Measurements from ENCODE around the gene TMEFF2. TPM values are rescaled to one million over a fixed set of nuclear protein-coding genes. Genes with fewer than 3 reads are reported as not detected.

The TMEFF2 gene
- total and polyA plus RNA-seq, 3 donors from 2014 or later: 2.2 to 3.0 (median 2.7) TPM

DNA sequence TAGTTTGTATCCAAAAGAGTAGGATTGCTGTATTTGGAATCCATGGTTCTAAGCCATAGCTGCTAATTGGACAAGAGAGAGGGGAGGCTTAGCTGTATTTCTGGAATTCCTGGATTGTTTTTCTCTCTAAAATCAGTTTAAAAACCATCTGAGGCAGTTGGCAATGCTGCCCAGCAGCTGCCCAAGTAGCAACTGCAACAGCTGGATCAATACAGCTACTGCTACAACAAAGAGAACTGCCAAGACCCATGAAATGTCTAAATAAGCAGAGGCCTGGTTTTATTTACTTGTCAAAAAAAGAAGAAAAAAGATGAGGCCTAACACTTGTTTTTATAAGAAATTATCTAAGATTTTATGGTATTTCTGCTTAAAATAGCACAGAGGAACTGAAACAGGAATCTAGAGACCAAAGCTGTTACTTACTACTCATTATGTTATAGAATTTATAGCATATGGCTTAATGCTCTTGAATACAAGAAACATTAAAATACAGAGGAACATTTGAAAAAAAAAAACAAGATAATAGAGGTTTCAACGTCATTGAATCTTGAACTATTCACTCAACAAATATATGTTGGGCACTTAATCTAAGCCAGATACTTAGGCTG, 39.1 kb downstream of the TMEFF2 start:
- Histone ChIP-seq H3K4me1 (no peaks in the 10 kb centered on the region), H3K27ac (no peak overlapping the region), H3K36me3 (ENCODE audit: low read depth, missing control alignments) (no peaks in the 10 kb centered on the region), H3K27me3 (no peaks in the 10 kb centered on the region), H3K9me3 (no peaks in the 10 kb centered on the region), H3K4me3 (no peak overlapping the region)
- intact Hi-C loops (cut with DNase I; ENCODE audit: low total_unique reads): no loop called here
- 34 to 52% methylated on average over 1 of the region's 1 CpG for WGBS, 2 donors
- no peak for DNase-seq
- no peak for TF ChIP-seq POLR2A (IDR thresholded peaks at IDR 0.05)
- TF ChIP-seq, protein P1, sequence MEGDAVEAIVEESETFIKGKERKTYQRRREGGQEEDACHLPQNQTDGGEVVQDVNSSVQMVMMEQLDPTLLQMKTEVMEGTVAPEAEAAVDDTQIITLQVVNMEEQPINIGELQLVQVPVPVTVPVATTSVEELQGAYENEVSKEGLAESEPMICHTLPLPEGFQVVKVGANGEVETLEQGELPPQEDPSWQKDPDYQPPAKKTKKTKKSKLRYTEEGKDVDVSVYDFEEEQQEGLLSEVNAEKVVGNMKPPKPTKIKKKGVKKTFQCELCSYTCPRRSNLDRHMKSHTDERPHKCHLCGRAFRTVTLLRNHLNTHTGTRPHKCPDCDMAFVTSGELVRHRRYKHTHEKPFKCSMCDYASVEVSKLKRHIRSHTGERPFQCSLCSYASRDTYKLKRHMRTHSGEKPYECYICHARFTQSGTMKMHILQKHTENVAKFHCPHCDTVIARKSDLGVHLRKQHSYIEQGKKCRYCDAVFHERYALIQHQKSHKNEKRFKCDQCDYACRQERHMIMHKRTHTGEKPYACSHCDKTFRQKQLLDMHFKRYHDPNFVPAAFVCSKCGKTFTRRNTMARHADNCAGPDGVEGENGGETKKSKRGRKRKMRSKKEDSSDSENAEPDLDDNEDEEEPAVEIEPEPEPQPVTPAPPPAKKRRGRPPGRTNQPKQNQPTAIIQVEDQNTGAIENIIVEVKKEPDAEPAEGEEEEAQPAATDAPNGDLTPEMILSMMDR (IDR thresholded peaks at IDR 0.05): no peak

DNA sequence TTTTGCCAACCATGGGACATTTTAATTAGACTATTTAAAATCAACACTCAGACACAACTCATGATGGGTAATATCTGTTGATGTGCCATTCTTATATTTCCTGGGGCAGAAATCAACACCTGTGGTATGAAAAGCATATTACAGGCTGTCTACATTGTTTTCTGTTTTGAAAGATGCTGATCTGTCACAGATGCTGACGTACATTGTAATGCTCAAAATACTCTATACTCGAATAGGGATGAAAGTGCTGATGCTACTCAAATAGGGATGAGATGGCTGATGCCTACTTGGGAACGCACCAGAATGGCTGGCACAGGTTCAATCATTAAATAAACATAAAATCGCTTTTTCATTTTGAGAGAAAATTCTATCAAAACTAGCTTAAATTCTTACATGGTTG, 41.2 kb downstream of the TMEFF2 start:
- DNase-seq: no peak
- TF ChIP-seq, protein P1 (IDR thresholded peaks at IDR 0.05): no peak
- no peak for TF ChIP-seq POLR2A (IDR thresholded peaks at IDR 0.05)
- 92 to 97% methylated on average over 4 of the region's 4 CpGs for WGBS, 2 donors
- intact Hi-C loops (cut with DNase I; ENCODE audit: low total_unique reads): no loop called here
- no peak overlapping the region for H3K4me3 ChIP-seq
- no peaks in the 10 kb centered on the region for H3K27me3 ChIP-seq
- no peak overlapping the region for H3K27ac ChIP-seq
- H3K4me1 ChIP-seq: no peaks in the 10 kb centered on the region
- no peaks in the 10 kb centered on the region for H3K9me3 ChIP-seq
- H3K36me3 ChIP-seq (ENCODE audit: low read depth, missing control alignments): no peaks in the 10 kb centered on the region

DNA sequence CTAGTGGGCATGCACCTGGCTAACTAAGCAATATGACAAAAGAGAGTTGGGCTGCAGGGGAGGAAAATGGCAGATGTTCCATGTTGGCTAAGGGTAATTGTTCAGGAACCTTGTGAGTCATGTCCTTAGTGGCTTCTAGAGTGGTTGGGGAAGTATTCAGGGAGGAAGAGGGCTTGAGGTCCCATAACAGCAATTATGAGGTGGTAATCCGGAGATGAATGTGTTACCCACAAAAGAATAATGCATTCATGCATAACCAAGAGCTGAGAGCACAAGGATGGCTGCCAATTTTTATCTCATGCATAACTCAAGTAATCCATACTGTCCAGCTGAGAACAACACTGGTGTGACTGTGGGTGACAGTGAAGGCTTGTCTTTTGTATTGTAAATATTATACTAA, 42.9 kb downstream of the TMEFF2 start:
- no peak for DNase-seq
- no peaks in the 10 kb centered on the region for H3K27me3 ChIP-seq
- no peaks in the 10 kb centered on the region for H3K36me3 ChIP-seq (ENCODE audit: low read depth, missing control alignments)
- no peak overlapping the region for H3K27ac ChIP-seq
- 83 to 85% methylated on average over 1 of the region's 1 CpG for WGBS, 2 donors
- no peaks in the 10 kb centered on the region for H3K4me1 ChIP-seq
- intact Hi-C loops (cut with DNase I; ENCODE audit: low total_unique reads): no loop called here
- TF ChIP-seq, protein P1 (IDR thresholded peaks at IDR 0.05): no peak
- no peak for TF ChIP-seq POLR2A (IDR thresholded peaks at IDR 0.05)
- H3K4me3 ChIP-seq: no peak overlapping the region
- no peaks in the 10 kb centered on the region for H3K9me3 ChIP-seq

DNA sequence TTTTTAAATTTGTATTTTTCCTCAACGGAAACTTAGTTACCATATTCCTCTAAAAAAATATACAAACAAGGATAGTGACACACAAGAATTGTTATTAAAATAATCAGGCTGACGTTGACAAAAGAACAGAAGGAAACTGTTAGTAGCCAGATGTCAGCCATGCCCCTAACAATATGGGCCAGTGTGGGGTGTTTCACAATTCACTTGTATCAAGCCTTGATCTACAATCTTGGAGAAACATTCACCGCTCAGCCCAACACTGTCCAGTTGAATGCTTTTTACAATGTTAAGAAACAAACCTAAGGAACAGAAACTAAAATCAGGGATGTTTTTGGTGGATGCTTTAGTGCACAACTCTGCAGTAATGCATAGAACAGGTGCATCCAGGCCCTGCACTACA, 44.6 kb downstream of the TMEFF2 start:
- Histone ChIP-seq H3K27me3 (no peaks in the 10 kb centered on the region), H3K4me3 (no peak overlapping the region), H3K4me1 (no peaks in the 10 kb centered on the region), H3K27ac (no peak overlapping the region), H3K36me3 (ENCODE audit: low read depth, missing control alignments) (no peaks in the 10 kb centered on the region), H3K9me3 (no peaks in the 10 kb centered on the region)
- 64 to 66% methylated on average over 3 of the region's 3 CpGs for WGBS, 2 donors
- no peak for TF ChIP-seq POLR2A (IDR thresholded peaks at IDR 0.05)
- TF ChIP-seq, protein P1 (IDR thresholded peaks at IDR 0.05): no peak
- no peak for DNase-seq
- intact Hi-C loops (cut with DNase I; ENCODE audit: low total_unique reads): no loop called here
